NCI-H1092 (cell line): Measurements from ENCODE around the gene ALX4.
A peak's percentile ranks its signal among the peaks of the same experiment; 100 is the strongest.

Source experiments
- DNase-seq: peaks from one replicate; lab custom pipeline; 2025; lab: John Stamatoyannopoulos, UW

Gene ALX4

GRCh38 chr11:44244639-44245310 lies 65.2 kb downstream of the ALX4 start:
- no peak for DNase-seq

GRCh38 chr11:44243595-44244343 lies 66.2 kb downstream of the ALX4 start:
- no peak for DNase-seq

- DNase-seq = no peak
Measured at GRCh38 chr11:44243086-44243485, 66.9 kb downstream of the ALX4 start.

- DNase-seq = no peak
Measured at GRCh38 chr11:44241851-44242250, 68.1 kb downstream of the ALX4 start.

GRCh38 chr11:44237156-44237555 lies 72.8 kb downstream of the ALX4 start:
- DNase-seq = no peak

- no peak for DNase-seq
Measured at GRCh38 chr11:44236296-44236695, 73.6 kb downstream of the ALX4 start.

GRCh38 chr11:44235765-44236201 lies 74.2 kb downstream of the ALX4 start:
- DNase-seq = no peak

GRCh38 chr11:44229624-44230023 lies 80.3 kb downstream of the ALX4 start:
- DNase-seq = no peak

GRCh38 chr11:44229098-44229497 lies 80.8 kb downstream of the ALX4 start:
- DNase-seq = peak; percentile 22

GRCh38 chr11:44228379-44228778 lies 81.6 kb downstream of the ALX4 start:
- no peak for DNase-seq

- DNase-seq = no peak
Measured at GRCh38 chr11:44226945-44227344, 83.0 kb downstream of the ALX4 start.

GRCh38 chr11:44226490-44226889 lies 83.4 kb downstream of the ALX4 start:
- DNase-seq = no peak

GRCh38 chr11:44224867-44225501 lies 85.0 kb downstream of the ALX4 start:
- DNase-seq = no peak

- no peak for DNase-seq
Measured at GRCh38 chr11:44223238-44223637, 86.7 kb downstream of the ALX4 start.

- DNase-seq = no peak
Measured at GRCh38 chr11:44221992-44222391, 87.9 kb downstream of the ALX4 start.

- no peak for DNase-seq
Measured at GRCh38 chr11:44221456-44221855, 88.5 kb downstream of the ALX4 start.

- no peak for DNase-seq
Measured at GRCh38 chr11:44219830-44220796, 89.8 kb downstream of the ALX4 start.

GRCh38 chr11:44217432-44217831 lies 92.5 kb downstream of the ALX4 start:
- DNase-seq = no peak

- DNase-seq = no peak
Measured at GRCh38 chr11:44213148-44213547, 96.8 kb downstream of the ALX4 start.

GRCh38 chr11:44212128-44212527 lies 97.8 kb downstream of the ALX4 start:
- DNase-seq = no peak
